ENCODE data around the gene TMA16. TPM values are rescaled to one million over a fixed set of nuclear protein-coding genes. Genes with fewer than 3 reads are reported as not detected.

Gene TMA16
- total and polyA plus RNA-seq, 2 of the 8 experiments (the other 6 are each of a cell fraction or from before 2014, with no cell fraction given): 8.0 to 64.2 TPM

DNA sequence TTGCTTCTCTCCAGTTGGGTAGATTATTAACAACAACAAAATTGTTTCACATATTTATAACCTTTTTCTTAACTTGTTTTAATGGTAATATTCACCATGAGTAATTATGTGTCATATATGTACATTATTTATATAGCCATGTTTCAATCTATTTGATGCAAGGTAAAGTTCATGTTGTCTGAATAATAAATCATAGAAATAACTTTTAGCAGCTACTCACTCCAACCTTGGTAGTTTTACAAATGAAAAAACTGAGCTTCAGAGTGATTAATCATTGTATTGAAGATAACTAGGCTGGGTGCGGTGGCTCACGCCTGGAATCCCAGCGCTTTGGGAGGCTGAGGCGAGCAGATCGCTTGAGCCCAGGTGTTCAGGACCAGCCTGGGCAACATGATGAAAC is 46.0 kb downstream of the TMA16 start (continued):
- no peak for TF ChIP-seq KDM4A (IDR thresholded peaks at IDR 0.05; ENCODE audit: low read depth, low read length, severe bottlenecking)
- TF ChIP-seq SAP30 (IDR thresholded peaks at IDR 0.05; ENCODE audit: insufficient read depth, insufficient replicate concordance, low read length): no peak
